RWPE2 (cell line): ENCODE results near the gene ZNF283.
"Not testable (repeated sequence)": the region's sequence is repeated elsewhere in the genome, so short reads cannot be mapped to it uniquely, and the experiment has no call there.

Source experiments
- ATAC-seq: fragments of 200-7000 bp; cut with Tn5 transposase; 3 replicates; pipeline ENCODE4 v1.9.1; 2021; ENCODE audit warnings: low read depth
- DNase-seq: peaks from one replicate; pipeline ENCODE4 v3.0.0-alpha.2; 2020; ENCODE audit warnings: low spot score
- H3K27ac ChIP-seq: fragments of 450-650 bp; 2 replicates; pipeline ENCODE4 v1.5.1; 2017; ENCODE audit warnings: mild to moderate bottlenecking; ENCODE audit not compliant: poor library complexity, severe bottlenecking
- H3K27me3 ChIP-seq: fragments of 250-450 bp; sonication (Bioruptor Pico); 2 replicates; pipeline ENCODE4 v1.5.1; 2021; ENCODE audit warnings: mild to moderate bottlenecking, moderate library complexity; ENCODE audit not compliant: insufficient read depth, poor library complexity, severe bottlenecking
- H3K36me3 ChIP-seq: fragments of 250-450 bp; sonication (Bioruptor Pico); 2 replicates; pipeline ENCODE4 v1.5.1; 2020; ENCODE audit warnings: low read depth, mild to moderate bottlenecking, moderate library complexity
- H3K4me1 ChIP-seq: fragments of 250-450 bp; sonication (Bioruptor Pico); 2 replicates; pipeline ENCODE4 v1.5.1; 2021; ENCODE audit warnings: mild to moderate bottlenecking, moderate library complexity; ENCODE audit not compliant: insufficient read depth, poor library complexity, severe bottlenecking
- H3K4me3 ChIP-seq: fragments of 250-450 bp; sonication (Bioruptor Pico); 2 replicates; pipeline ENCODE4 v1.5.1; 2021; ENCODE audit warnings: mild to moderate bottlenecking, moderate library complexity; ENCODE audit not compliant: severe bottlenecking
- H3K9me3 ChIP-seq: fragments of 250-450 bp; sonication (Bioruptor Pico); 2 replicates; pipeline ENCODE4 v1.5.1; 2021; ENCODE audit warnings: mild to moderate bottlenecking, moderate library complexity; ENCODE audit not compliant: severe bottlenecking
- TF ChIP-seq, protein P1 (sequence below): fragments of 450-650 bp; IDR thresholded peaks from one replicate; pipeline ENCODE4 v1.5.1; 2017; ENCODE audit warnings: mild to moderate bottlenecking, moderate library complexity; ENCODE audit not compliant: poor library complexity, severe bottlenecking

Gene ZNF283

DNA sequence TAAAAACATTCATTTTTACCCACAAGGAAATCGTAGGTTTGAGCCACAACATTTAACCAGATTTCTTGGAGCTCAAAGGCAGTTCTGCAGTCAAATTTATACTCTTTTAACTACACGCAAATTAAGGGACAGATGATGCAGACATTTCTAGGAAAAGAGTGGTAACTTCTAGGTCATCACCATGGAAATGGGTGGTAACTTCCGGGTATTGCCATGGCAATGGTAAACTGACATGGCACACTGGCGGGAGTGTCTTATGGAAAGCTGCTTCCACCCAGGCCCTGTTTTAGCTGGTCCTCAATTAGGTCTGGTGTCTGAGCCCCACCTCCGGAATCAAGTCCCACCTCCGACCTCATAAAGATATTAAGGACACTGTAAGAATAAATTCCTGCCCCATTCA is 14.4 kb upstream of the ZNF283 start:
- no peak for ATAC-seq
- DNase-seq: no peak
- Histone ChIP-seq H3K9me3 (no peaks in the 10 kb centered on the region), H3K4me1 (no peaks in the 10 kb centered on the region), H3K27me3 (no peaks in the 10 kb centered on the region), H3K4me3 (no peak overlapping the region), H3K36me3 (no peaks in the 10 kb centered on the region), H3K27ac (no peak overlapping the region)
- TF ChIP-seq, protein P1, sequence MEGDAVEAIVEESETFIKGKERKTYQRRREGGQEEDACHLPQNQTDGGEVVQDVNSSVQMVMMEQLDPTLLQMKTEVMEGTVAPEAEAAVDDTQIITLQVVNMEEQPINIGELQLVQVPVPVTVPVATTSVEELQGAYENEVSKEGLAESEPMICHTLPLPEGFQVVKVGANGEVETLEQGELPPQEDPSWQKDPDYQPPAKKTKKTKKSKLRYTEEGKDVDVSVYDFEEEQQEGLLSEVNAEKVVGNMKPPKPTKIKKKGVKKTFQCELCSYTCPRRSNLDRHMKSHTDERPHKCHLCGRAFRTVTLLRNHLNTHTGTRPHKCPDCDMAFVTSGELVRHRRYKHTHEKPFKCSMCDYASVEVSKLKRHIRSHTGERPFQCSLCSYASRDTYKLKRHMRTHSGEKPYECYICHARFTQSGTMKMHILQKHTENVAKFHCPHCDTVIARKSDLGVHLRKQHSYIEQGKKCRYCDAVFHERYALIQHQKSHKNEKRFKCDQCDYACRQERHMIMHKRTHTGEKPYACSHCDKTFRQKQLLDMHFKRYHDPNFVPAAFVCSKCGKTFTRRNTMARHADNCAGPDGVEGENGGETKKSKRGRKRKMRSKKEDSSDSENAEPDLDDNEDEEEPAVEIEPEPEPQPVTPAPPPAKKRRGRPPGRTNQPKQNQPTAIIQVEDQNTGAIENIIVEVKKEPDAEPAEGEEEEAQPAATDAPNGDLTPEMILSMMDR: no peak

GRCh38 chr19:43814663-43815352 is 12.3 kb upstream of the ZNF283 start:
- Histone ChIP-seq H3K9me3 (no peaks in the 10 kb centered on the region), H3K27me3 (no peaks in the 10 kb centered on the region), H3K4me1 (no peaks in the 10 kb centered on the region), H3K4me3 (no peak overlapping the region), H3K27ac (no peak overlapping the region), H3K36me3 (no peaks in the 10 kb centered on the region)
- peak; percentile 41; the same call in 1 of the 3 replicates for ATAC-seq
- no peak for DNase-seq
- TF ChIP-seq, protein P1: no peak

GRCh38 chr19:43817454-43817853 is 9.7 kb upstream of the ZNF283 start:
- not testable (repeated sequence) for H3K36me3 ChIP-seq, H3K9me3 ChIP-seq, H3K27ac ChIP-seq, ATAC-seq, DNase-seq, H3K27me3 ChIP-seq, H3K4me1 ChIP-seq, H3K4me3 ChIP-seq

DNA sequence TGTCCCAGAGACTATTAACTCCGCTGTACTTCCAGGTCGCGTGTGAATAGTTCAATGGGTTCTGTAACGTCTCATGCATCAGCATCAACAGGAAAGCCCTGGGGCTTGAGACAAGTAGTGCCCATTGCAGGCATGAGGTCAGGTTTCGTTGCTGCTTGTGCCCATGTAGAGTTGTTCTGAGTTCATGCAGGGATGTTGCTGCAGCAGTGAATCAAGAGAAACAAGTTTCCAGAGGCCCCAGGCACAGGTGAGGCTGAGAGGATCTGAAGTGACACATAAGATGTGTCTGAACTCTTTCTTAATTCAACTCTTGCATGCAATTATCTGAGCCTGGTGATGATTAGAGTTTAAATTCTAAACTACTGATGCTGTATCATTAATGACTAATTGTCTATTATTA is 8.6 kb upstream of the ZNF283 start:
- H3K4me3 ChIP-seq: no peak overlapping the region
- H3K4me1 ChIP-seq: no peaks in the 10 kb centered on the region
- DNase-seq: no peak
- H3K36me3 ChIP-seq: no peaks in the 10 kb centered on the region
- ATAC-seq: no peak
- TF ChIP-seq, protein P1: no peak
- H3K9me3 ChIP-seq: peaks cover 2% of the 10 kb centered on the region
- H3K27me3 ChIP-seq: no peaks in the 10 kb centered on the region
- no peak overlapping the region for H3K27ac ChIP-seq

- Histone ChIP-seq H3K4me3 (peak overlapping the region; percentile 21), H3K27me3 (no peaks in the 10 kb centered on the region), H3K9me3 (peaks cover 2% of the 10 kb centered on the region), H3K27ac (no peak overlapping the region), H3K4me1 (no peaks in the 10 kb centered on the region), H3K36me3 (no peaks in the 10 kb centered on the region)
- peak; percentile 63 for ATAC-seq
- DNase-seq: no peak
- TF ChIP-seq, protein P1: no peak
These were observed 6.8 kb upstream of the ZNF283 start for GRCh38 chr19:43820098-43820883.
